ENCODE results near the gene XRCC6. TPM values are rescaled to one million over a fixed set of nuclear protein-coding genes. Genes with fewer than 3 reads are reported as not detected.

XRCC6 gene
- total and polyA plus RNA-seq, 2 of the 4 experiments (the other 2 are of a cell fraction): 202 to 401 TPM

DNA sequence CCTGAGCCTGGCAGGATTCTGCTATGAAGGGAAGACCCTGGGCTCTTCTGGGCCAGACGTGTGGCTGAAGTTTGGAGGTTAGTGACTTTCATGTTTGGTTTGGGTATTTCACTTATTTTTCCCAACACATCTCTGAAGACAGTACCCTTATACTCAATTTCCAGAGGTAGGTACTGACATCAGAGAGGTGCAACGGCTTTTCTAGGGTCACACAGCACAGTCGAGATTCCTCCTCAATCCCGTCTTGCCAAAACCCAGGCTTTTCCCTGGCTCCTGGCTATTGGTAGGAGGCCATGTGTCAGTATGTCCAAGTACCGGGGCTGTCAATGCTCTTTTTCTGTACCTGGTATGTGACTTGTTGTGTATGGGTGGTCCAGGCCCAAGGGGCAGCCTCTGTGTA, 25.4 kb upstream of the XRCC6 start:
- intact Hi-C loops (cut with micrococcal nuclease) (no loop called here), in situ Hi-C loops (cut with MboI; ENCODE audit: low sequenced_read_pairs) (no loop called here), dilution Hi-C loops (cut with HindIII; ENCODE audit: low sequenced_read_pairs, unreplicated experiment) (no loop called here)
- Histone ChIP-seq H4K8ac (ENCODE audit: low read depth in 2 of 2, low read length in 2 of 2) (no peak overlapping the region), H4K5ac (ENCODE audit: low read depth, low read length) (no peak overlapping the region), H2BK15ac (ENCODE audit: low read depth, low read length) (no peak overlapping the region), H3K4me3 (ENCODE audit: insufficient read depth, low read depth, low read length) (no peak overlapping the region), H2AFZ (replicated peaks; ENCODE audit: low read length, poor library complexity) (no peak overlapping the region), H3K4me1 (ENCODE audit: control insufficient read depth, insufficient read depth, low read length) (peaks cover 14% of the 10 kb centered on the region), H4K20me1 (ENCODE audit: insufficient read depth, low read length) (peaks cover 11% of the 10 kb centered on the region), H3K23ac (ENCODE audit: low read depth, low read length) (no peak overlapping the region), H3K79me1 (ENCODE audit: low read depth in 1 of 2, low read length in 2 of 2) (peaks cover 0 to 22% of the 10 kb centered on the region in 2 experiments; a peak in 2 of 4 replicates), H3K9me3 (ENCODE audit: control insufficient read depth, insufficient read depth, low read length) (no peaks in the 10 kb centered on the region), H3K27ac (ENCODE audit: insufficient read depth, low read length) (no peak overlapping the region), H3K18ac (ENCODE audit: low read depth, low read length) (no peak overlapping the region), H3K36me3 (ENCODE audit: control insufficient read depth, insufficient read depth, low read length) (peaks cover 8% of the 10 kb centered on the region), H2BK20ac (ENCODE audit: low read depth, low read length) (no peak overlapping the region), H3K9ac (ENCODE audit: low read depth, low read length) (no peak overlapping the region), H3K27me3 (ENCODE audit: control insufficient read depth, insufficient read depth, low read length) (no peaks in the 10 kb centered on the region), H3K4ac (ENCODE audit: low read depth, low read length) (no peak overlapping the region), H2AK5ac (ENCODE audit: low read depth, low read length) (no peak overlapping the region), H4K91ac (ENCODE audit: insufficient read depth, low read depth, low read length) (no peak overlapping the region), H2BK5ac (ENCODE audit: low read depth, low read length, poor library complexity, severe bottlenecking) (no peak overlapping the region), H2AK9ac (replicated peaks; ENCODE audit: low read depth, low read length, poor library complexity) (no peak overlapping the region), H3K9me1 (ENCODE audit: insufficient read depth, low read length) (no peaks in the 10 kb centered on the region), H2BK120ac (ENCODE audit: low read depth, low read length) (no peak overlapping the region), H3K56ac (ENCODE audit: extremely low read depth, insufficient read depth, low read length) (no peak overlapping the region), H3K14ac (replicated peaks; ENCODE audit: low read depth, low read length) (no peak overlapping the region), H3K4me2 (ENCODE audit: low read depth, low read length) (no peak overlapping the region)
- ChIA-PET POLR2A (ENCODE audit: unreplicated experiment) (no interaction called here), CTCF (interaction anchor here (1.8 kb wide), 1 partner anchor 42 kb away, joined by 7 read pairs; no protein-coding TSS in a partner anchor)
- TF ChIP-seq CEBPB (IDR thresholded peaks at IDR 0.05; ENCODE audit: low read depth, low read length): no peak
- no peak for TF ChIP-seq RAD21 (IDR thresholded peaks at IDR 0.05; ENCODE audit: low read length)
- no peak for TF ChIP-seq RCOR1 (IDR thresholded peaks at IDR 0.05; ENCODE audit: insufficient replicate concordance, low read length)
- TF ChIP-seq, protein P1, sequence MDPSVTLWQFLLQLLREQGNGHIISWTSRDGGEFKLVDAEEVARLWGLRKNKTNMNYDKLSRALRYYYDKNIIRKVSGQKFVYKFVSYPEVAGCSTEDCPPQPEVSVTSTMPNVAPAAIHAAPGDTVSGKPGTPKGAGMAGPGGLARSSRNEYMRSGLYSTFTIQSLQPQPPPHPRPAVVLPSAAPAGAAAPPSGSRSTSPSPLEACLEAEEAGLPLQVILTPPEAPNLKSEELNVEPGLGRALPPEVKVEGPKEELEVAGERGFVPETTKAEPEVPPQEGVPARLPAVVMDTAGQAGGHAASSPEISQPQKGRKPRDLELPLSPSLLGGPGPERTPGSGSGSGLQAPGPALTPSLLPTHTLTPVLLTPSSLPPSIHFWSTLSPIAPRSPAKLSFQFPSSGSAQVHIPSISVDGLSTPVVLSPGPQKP (IDR thresholded peaks at IDR 0.05; ENCODE audit: borderline replicate concordance, low read depth, low read length): no peak
- no peak for TF ChIP-seq MXI1 (IDR thresholded peaks at IDR 0.05; ENCODE audit: borderline replicate concordance, low read depth, low read length)
- TF ChIP-seq NFE2L2 (IDR thresholded peaks at IDR 0.05; ENCODE audit: low read depth, low read length): no peak
- no peak for TF ChIP-seq MAZ (IDR thresholded peaks at IDR 0.05; ENCODE audit: borderline replicate concordance, low read depth, low read length)
- no peak for TF ChIP-seq CHD1 (IDR thresholded peaks at IDR 0.05; ENCODE audit: low read depth, low read length)
- TF ChIP-seq, protein P2, sequence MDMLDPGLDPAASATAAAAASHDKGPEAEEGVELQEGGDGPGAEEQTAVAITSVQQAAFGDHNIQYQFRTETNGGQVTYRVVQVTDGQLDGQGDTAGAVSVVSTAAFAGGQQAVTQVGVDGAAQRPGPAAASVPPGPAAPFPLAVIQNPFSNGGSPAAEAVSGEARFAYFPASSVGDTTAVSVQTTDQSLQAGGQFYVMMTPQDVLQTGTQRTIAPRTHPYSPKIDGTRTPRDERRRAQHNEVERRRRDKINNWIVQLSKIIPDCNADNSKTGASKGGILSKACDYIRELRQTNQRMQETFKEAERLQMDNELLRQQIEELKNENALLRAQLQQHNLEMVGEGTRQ (IDR thresholded peaks at IDR 0.05; ENCODE audit: low read depth, low read length): no peak
- TF ChIP-seq, protein P3, sequence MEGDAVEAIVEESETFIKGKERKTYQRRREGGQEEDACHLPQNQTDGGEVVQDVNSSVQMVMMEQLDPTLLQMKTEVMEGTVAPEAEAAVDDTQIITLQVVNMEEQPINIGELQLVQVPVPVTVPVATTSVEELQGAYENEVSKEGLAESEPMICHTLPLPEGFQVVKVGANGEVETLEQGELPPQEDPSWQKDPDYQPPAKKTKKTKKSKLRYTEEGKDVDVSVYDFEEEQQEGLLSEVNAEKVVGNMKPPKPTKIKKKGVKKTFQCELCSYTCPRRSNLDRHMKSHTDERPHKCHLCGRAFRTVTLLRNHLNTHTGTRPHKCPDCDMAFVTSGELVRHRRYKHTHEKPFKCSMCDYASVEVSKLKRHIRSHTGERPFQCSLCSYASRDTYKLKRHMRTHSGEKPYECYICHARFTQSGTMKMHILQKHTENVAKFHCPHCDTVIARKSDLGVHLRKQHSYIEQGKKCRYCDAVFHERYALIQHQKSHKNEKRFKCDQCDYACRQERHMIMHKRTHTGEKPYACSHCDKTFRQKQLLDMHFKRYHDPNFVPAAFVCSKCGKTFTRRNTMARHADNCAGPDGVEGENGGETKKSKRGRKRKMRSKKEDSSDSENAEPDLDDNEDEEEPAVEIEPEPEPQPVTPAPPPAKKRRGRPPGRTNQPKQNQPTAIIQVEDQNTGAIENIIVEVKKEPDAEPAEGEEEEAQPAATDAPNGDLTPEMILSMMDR (conservative IDR thresholded peaks at IDR 0.05; ENCODE audit: low read depth, low read length): no peak
- no peak for TF ChIP-seq MAFK (IDR thresholded peaks at IDR 0.05; ENCODE audit: low read depth, low read length)
- no peak for TF ChIP-seq RFX5 (IDR thresholded peaks at IDR 0.05; ENCODE audit: low read depth, low read length)
- no peak for TF ChIP-seq POLR2A (IDR thresholded peaks at IDR 0.05; ENCODE audit: low read depth, low read length)
- TF ChIP-seq BHLHE40 (IDR thresholded peaks at IDR 0.05; ENCODE audit: low read depth, low read length): no peak
- TF ChIP-seq SMC3 (IDR thresholded peaks at IDR 0.05; ENCODE audit: low read depth, low read length): no peak
- TF ChIP-seq FOS (IDR thresholded peaks at IDR 0.05; ENCODE audit: low read depth, low read length): no peak
- no TSS peak for BruUV-seq (replicated peaks)
- whole genome bisulfite sequencing, 2 experiments (ENCODE audit: extremely low coverage in 2 of 2, insufficient read length in 1 of 2): no CpG with 5 or more reads among the region's 5 CpGs
- DNase-seq (no peak), ATAC-seq (ENCODE audit: low read depth) (no peak)
